SIG-M5 (cell line): Measurements from ENCODE around the gene S100A7A.
"Not testable (repeated sequence)": the region's sequence is repeated elsewhere in the genome, so short reads cannot be mapped to it uniquely, and the experiment has no call there.

Source experiments
- DNase-seq: peaks from one replicate; lab custom pipeline; 2025; lab: John Stamatoyannopoulos, UW

S100A7A gene

GRCh38 chr1:153395136-153395685 is 21.1 kb upstream of the S100A7A start:
- no peak for DNase-seq

GRCh38 chr1:153395776-153396175 is 20.5 kb upstream of the S100A7A start:
- no peak for DNase-seq

GRCh38 chr1:153396461-153396860 is 19.9 kb upstream of the S100A7A start:
- no peak for DNase-seq

GRCh38 chr1:153397051-153397923 is 19.0 kb upstream of the S100A7A start:
- DNase-seq, result no peak

GRCh38 chr1:153397924-153398651 is 18.2 kb upstream of the S100A7A start:
- no peak for DNase-seq

GRCh38 chr1:153399401-153400055 is 16.8 kb upstream of the S100A7A start:
- no peak for DNase-seq

- no peak for DNase-seq
Observed at GRCh38 chr1:153400244-153400643, 16.1 kb upstream of the S100A7A start.

- no peak for DNase-seq
Observed at GRCh38 chr1:153401461-153401860, 14.9 kb upstream of the S100A7A start.

- DNase-seq, result no peak
Observed at GRCh38 chr1:153402226-153402625, 14.1 kb upstream of the S100A7A start.

- DNase-seq, result no peak
Observed at GRCh38 chr1:153403421-153404085, 12.8 kb upstream of the S100A7A start.

- DNase-seq, result no peak
Observed at GRCh38 chr1:153404086-153404635, 12.2 kb upstream of the S100A7A start.

- no peak for DNase-seq
Observed at GRCh38 chr1:153404768-153405167, 11.6 kb upstream of the S100A7A start.

- not testable (repeated sequence) for DNase-seq
Observed at GRCh38 chr1:153405825-153406599, 10.3 kb upstream of the S100A7A start.

GRCh38 chr1:153407274-153407673 is 9.0 kb upstream of the S100A7A start:
- DNase-seq, result not testable (repeated sequence)

- DNase-seq, result not testable (repeated sequence)
Observed at GRCh38 chr1:153413961-153414360, 2.4 kb upstream of the S100A7A start.

GRCh38 chr1:153417136-153417888 is 992 bp downstream of the S100A7A start:
- no peak for DNase-seq

GRCh38 chr1:153418758-153419435 is 2.6 kb downstream of the S100A7A start:
- not testable (repeated sequence) for DNase-seq

GRCh38 chr1:153419436-153419793 is 3.1 kb downstream of the S100A7A start:
- not testable (repeated sequence) for DNase-seq

- no peak for DNase-seq
Observed at GRCh38 chr1:153420306-153420705, 4.0 kb downstream of the S100A7A start.
